ENCODE data around the gene TIMM50. TPM values are rescaled to one million over a fixed set of nuclear protein-coding genes. Genes with fewer than 3 reads are reported as not detected.

TIMM50 gene
- total RNA-seq, 1 donor from 2014 or later, result 65.3 TPM

- Histone ChIP-seq H3K4me3 (no peak overlapping the region), H3K27ac (no peak overlapping the region), H3K9me3 (no peaks in the 10 kb centered on the region), H3K36me3 (peaks cover 0 to 33% of the 10 kb centered on the region in 2 donors), H3K27me3 (no peaks in the 10 kb centered on the region), H3K4me1 (peaks cover 25% of the 10 kb centered on the region)
- TF ChIP-seq CTCF (IDR thresholded peaks at IDR 0.05), result no peak
- no peak for TF ChIP-seq POLR2AphosphoS5 (IDR thresholded peaks at IDR 0.05; ENCODE audit: insufficient read depth in 1 of 2, low read depth in 1 of 2)
- TF ChIP-seq POLR2A (IDR thresholded peaks at IDR 0.05), result no peak
- DNase-seq (ENCODE audit: extremely low spot score in 2 of 2), result no peak
- intact Hi-C loops (cut with DNase I), result no loop called here
Measured at GRCh38 chr19:39483141-39483540, 2.5 kb downstream of the TIMM50 start.

- no peak for TF ChIP-seq POLR2A (IDR thresholded peaks at IDR 0.05)
- TF ChIP-seq POLR2AphosphoS5 (IDR thresholded peaks at IDR 0.05; ENCODE audit: insufficient read depth in 1 of 2, low read depth in 1 of 2), result no peak
- TF ChIP-seq CTCF (IDR thresholded peaks at IDR 0.05), result no peak
- DNase-seq (ENCODE audit: extremely low spot score in 2 of 2), result no peak
- H3K4me1 ChIP-seq, result no peaks in the 10 kb centered on the region
- peaks cover 0 to 67% of the 10 kb centered on the region in 2 donors for H3K36me3 ChIP-seq
- no peaks in the 10 kb centered on the region for H3K27me3 ChIP-seq
- intact Hi-C loops (cut with DNase I), result no loop called here
- no peak overlapping the region for H3K4me3 ChIP-seq
- H3K27ac ChIP-seq, result no peak overlapping the region
- H3K9me3 ChIP-seq, result no peaks in the 10 kb centered on the region
Measured at GRCh38 chr19:39489756-39490155, 9.1 kb downstream of the TIMM50 start.

GRCh38 chr19:39492225-39492624, 11.6 kb downstream of the TIMM50 start:
- Histone ChIP-seq H3K4me3 (no peak overlapping the region), H3K36me3 (peaks cover 0 to 49% of the 10 kb centered on the region in 2 donors), H3K4me1 (no peaks in the 10 kb centered on the region), H3K27me3 (no peaks in the 10 kb centered on the region), H3K9me3 (no peaks in the 10 kb centered on the region), H3K27ac (no peak overlapping the region)
- intact Hi-C loops (cut with DNase I), result no loop called here
- TF ChIP-seq POLR2AphosphoS5 (IDR thresholded peaks at IDR 0.05; ENCODE audit: insufficient read depth in 1 of 2, low read depth in 1 of 2) (no peak), POLR2A (IDR thresholded peaks at IDR 0.05) (no peak), CTCF (IDR thresholded peaks at IDR 0.05) (no peak)
- DNase-seq (ENCODE audit: extremely low spot score in 2 of 2), result no peak

GRCh38 chr19:39492788-39493187, 12.2 kb downstream of the TIMM50 start:
- Histone ChIP-seq H3K9me3 (no peaks in the 10 kb centered on the region), H3K4me1 (peaks cover 2% of the 10 kb centered on the region), H3K4me3 (no peak overlapping the region), H3K27me3 (no peaks in the 10 kb centered on the region), H3K36me3 (peaks cover 0 to 43% of the 10 kb centered on the region in 2 donors), H3K27ac (no peak overlapping the region)
- TF ChIP-seq POLR2AphosphoS5 (IDR thresholded peaks at IDR 0.05; ENCODE audit: insufficient read depth in 1 of 2, low read depth in 1 of 2), result no peak
- TF ChIP-seq POLR2A (IDR thresholded peaks at IDR 0.05), result no peak
- no peak for TF ChIP-seq CTCF (IDR thresholded peaks at IDR 0.05)
- DNase-seq (ENCODE audit: extremely low spot score in 2 of 2), result no peak
- intact Hi-C loops (cut with DNase I), result no loop called here

- intact Hi-C loops (cut with DNase I), result no loop called here
- Histone ChIP-seq H3K27ac (no peak overlapping the region), H3K9me3 (no peaks in the 10 kb centered on the region), H3K36me3 (peaks cover 0 to 25% of the 10 kb centered on the region in 2 donors), H3K4me1 (peaks cover 19% of the 10 kb centered on the region), H3K27me3 (no peaks in the 10 kb centered on the region), H3K4me3 (no peak overlapping the region)
- TF ChIP-seq POLR2A (IDR thresholded peaks at IDR 0.05), result no peak
- no peak for TF ChIP-seq CTCF (IDR thresholded peaks at IDR 0.05)
- no peak for TF ChIP-seq POLR2AphosphoS5 (IDR thresholded peaks at IDR 0.05; ENCODE audit: insufficient read depth in 1 of 2, low read depth in 1 of 2)
- no peak for DNase-seq (ENCODE audit: extremely low spot score in 2 of 2)
Measured at GRCh38 chr19:39494661-39495060, 14.0 kb downstream of the TIMM50 start.

All from vagina (tissue), 2 donors.